HEK293 (cell line): ENCODE data around the gene P2RX1.

Source experiments
- GLIS1 ChIP-seq: fragments of 450-650 bp; formaldehyde crosslinking; IDR thresholded peaks from 2 replicates; pipeline ENCODE4 v1.5.1; 2016; ENCODE audit warnings: missing biosample characterization, missing genetic modification characterization
- HOXD13 ChIP-seq: sonication (generic); formaldehyde crosslinking; IDR thresholded peaks from 2 replicates; pipeline ENCODE4 v1.8.0; 2022; ENCODE audit warnings: missing genetic modification reagents, borderline replicate concordance
- KLF1 ChIP-seq: fragments of 450-650 bp; formaldehyde crosslinking; IDR thresholded peaks from 2 replicates; pipeline ENCODE4 v1.5.1; 2016; ENCODE audit warnings: missing biosample characterization, missing genetic modification characterization
- ZBTB8A ChIP-seq: fragments of 450-650 bp; formaldehyde crosslinking; IDR thresholded peaks from 2 replicates; pipeline ENCODE4 v1.5.1; 2016; ENCODE audit warnings: missing biosample characterization, missing genetic modification characterization
- ZNF274 ChIP-seq, 2 experiments: fragments of 200-500 bp in 1 of 2; fragments of 450-650 bp in 1 of 2; sonication (Bioruptor generic) in 1 of 2; formaldehyde crosslinking in 1 of 2; IDR thresholded peaks; 2 replicates each; pipeline versions ENCODE4 v1.5.1 to v1.6.1; 2014 to 2016; ENCODE audit warnings: borderline replicate concordance in 1 of 2, inconsistent platforms in 1 of 2, low read length in 1 of 2, missing biosample characterization in 1 of 2, missing genetic modification characterization in 1 of 2
- ZNF335 ChIP-seq: fragments of 450-650 bp; formaldehyde crosslinking; conservative IDR thresholded peaks from 2 replicates; pipeline ENCODE4 v1.5.1; 2016; ENCODE audit warnings: missing biosample characterization, missing genetic modification characterization
- ZNF354C ChIP-seq: fragments of 450-650 bp; formaldehyde crosslinking; IDR thresholded peaks from 2 replicates; pipeline ENCODE4 v1.5.1; 2016; ENCODE audit warnings: missing biosample characterization, missing genetic modification characterization, low read depth, borderline replicate concordance
- ZNF776 ChIP-seq: fragments of 450-650 bp; formaldehyde crosslinking; IDR thresholded peaks from 2 replicates; pipeline ENCODE4 v1.5.0; 2017; ENCODE audit warnings: missing biosample characterization, missing genetic modification characterization, borderline replicate concordance
- ZNF777 ChIP-seq: fragments of 450-650 bp; formaldehyde crosslinking; IDR thresholded peaks from 2 replicates; pipeline ENCODE4 v1.5.1; 2017; ENCODE audit warnings: missing biosample characterization, missing genetic modification characterization, borderline replicate concordance
- ZNF837 ChIP-seq: fragments of 450-650 bp; formaldehyde crosslinking; IDR thresholded peaks from 2 replicates; pipeline ENCODE4 v1.5.1; 2016; ENCODE audit warnings: missing biosample characterization, missing genetic modification characterization
- ZSCAN30 ChIP-seq: fragments of 450-650 bp; IDR thresholded peaks from 2 replicates; pipeline ENCODE4 v1.5.1; 2018; ENCODE audit warnings: missing biosample characterization, mild to moderate bottlenecking, missing genetic modification characterization, moderate library complexity
- ZSCAN5A ChIP-seq: fragments of 450-650 bp; formaldehyde crosslinking; IDR thresholded peaks from 2 replicates; pipeline ENCODE4 v1.5.1; 2016; ENCODE audit warnings: missing biosample characterization, missing genetic modification characterization
- TF ChIP-seq, protein P1 (sequence below): fragments of 450-650 bp; formaldehyde crosslinking; IDR thresholded peaks from 2 replicates; pipeline ENCODE4 v1.5.1; 2016; ENCODE audit warnings: missing biosample characterization, missing genetic modification characterization
- TF ChIP-seq, protein P2 (sequence below): fragments of 450-650 bp; formaldehyde crosslinking; optimal IDR thresholded peaks from 2 replicates; pipeline ENCODE3; 2016; ENCODE audit warnings: missing biosample characterization, mild to moderate bottlenecking, missing genetic modification characterization

DNA sequence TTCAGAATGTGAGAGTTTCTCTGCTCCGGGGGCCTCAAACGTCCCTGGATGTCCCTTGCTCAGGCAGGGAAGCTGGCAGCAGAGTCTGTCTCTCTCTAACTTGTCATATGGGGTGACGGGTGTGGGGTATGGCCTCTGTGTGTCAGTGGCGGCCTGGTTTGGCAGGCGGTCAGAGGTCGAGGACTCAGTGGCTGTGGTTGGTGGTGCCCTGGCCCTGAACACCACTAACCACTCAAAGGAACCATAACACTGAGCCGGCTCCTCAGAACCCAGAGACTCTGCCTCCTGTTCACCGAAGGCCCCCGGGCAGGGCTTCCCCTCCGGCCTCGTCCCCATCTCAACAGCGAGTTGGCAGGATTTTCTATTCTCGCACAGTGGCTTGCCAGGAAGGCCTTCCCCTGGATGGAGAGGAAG, 677 bp downstream of the P2RX1 start:
- TF ChIP-seq, protein P1, sequence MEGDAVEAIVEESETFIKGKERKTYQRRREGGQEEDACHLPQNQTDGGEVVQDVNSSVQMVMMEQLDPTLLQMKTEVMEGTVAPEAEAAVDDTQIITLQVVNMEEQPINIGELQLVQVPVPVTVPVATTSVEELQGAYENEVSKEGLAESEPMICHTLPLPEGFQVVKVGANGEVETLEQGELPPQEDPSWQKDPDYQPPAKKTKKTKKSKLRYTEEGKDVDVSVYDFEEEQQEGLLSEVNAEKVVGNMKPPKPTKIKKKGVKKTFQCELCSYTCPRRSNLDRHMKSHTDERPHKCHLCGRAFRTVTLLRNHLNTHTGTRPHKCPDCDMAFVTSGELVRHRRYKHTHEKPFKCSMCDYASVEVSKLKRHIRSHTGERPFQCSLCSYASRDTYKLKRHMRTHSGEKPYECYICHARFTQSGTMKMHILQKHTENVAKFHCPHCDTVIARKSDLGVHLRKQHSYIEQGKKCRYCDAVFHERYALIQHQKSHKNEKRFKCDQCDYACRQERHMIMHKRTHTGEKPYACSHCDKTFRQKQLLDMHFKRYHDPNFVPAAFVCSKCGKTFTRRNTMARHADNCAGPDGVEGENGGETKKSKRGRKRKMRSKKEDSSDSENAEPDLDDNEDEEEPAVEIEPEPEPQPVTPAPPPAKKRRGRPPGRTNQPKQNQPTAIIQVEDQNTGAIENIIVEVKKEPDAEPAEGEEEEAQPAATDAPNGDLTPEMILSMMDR (tag by site-specific recombination): no peak
- no peak for TF ChIP-seq ZSCAN5A (tag by site-specific recombination)
- TF ChIP-seq ZSCAN30: no peak
- no peak for TF ChIP-seq ZNF776
- no peak for TF ChIP-seq ZNF274 (IDR thresholded peaks at IDR 0.05; ENCODE audit: low read length)
- no peak for TF ChIP-seq ZNF274 (tag by site-specific recombination; IDR thresholded peaks at IDR 0.05; ENCODE audit: borderline replicate concordance)
- TF ChIP-seq ZBTB8A (tag by site-specific recombination): no peak
- TF ChIP-seq ZNF837 (tag by site-specific recombination): no peak
- TF ChIP-seq KLF1: no peak
- no peak for TF ChIP-seq GLIS1 (tag by site-specific recombination)
- no peak for TF ChIP-seq ZNF335 (tag by site-specific recombination)
- TF ChIP-seq ZNF777 (tag by site-specific recombination): no peak
- no peak for TF ChIP-seq ZNF354C (tag by site-specific recombination)
- TF ChIP-seq HOXD13 (CRISPR knock-in tag): no peak
- TF ChIP-seq, protein P2, sequence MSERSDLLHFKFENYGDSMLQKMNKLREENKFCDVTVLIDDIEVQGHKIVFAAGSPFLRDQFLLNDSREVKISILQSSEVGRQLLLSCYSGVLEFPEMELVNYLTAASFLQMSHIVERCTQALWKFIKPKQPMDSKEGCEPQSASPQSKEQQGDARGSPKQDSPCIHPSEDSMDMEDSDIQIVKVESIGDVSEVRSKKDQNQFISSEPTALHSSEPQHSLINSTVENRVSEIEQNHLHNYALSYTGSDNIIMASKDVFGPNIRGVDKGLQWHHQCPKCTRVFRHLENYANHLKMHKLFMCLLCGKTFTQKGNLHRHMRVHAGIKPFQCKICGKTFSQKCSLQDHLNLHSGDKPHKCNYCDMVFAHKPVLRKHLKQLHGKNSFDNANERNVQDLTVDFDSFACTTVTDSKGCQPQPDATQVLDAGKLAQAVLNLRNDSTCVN: no peak
